NCI-H2196 treated with DMSO at 0.1 percent for 48 hours (cell line): ENCODE data around the gene MAL.

Experiments
- DNase-seq: peaks from one replicate; lab custom pipeline; 2025; ENCODE audit not compliant: unreplicated experiment; lab: John Stamatoyannopoulos, UW

The MAL gene

DNA sequence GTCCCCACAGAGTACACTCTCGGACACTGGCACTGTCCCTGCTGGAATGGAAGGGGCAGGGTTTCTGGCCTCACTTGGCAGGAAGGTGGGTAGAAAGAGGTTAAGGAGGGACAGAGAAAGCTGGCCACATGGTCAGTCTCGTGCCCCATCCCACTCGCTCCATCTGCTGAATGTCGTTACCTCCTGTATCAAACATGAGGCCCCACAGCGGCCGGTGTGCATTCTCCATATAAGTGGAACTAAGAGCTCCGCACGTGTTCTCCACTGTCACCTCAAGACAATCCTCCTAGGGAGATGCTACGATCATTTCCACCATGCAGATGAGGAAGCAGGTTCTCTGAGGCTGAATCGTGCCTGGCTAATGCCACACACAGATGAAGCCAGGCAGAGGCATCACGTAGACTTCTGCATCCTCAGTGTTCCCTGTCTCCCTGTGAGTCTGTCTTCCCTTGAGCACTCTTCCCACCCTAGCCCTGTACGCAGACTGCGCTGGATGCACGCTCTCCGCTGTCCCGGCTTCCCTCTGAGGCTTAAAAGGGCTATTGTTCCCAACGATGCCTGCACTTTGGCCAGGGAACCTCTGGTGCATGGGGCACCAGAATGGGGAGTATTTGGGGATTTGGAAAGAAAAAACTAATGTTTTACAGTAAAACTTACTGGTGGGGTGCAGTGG, 35.1 kb downstream of the MAL start:
- DNase-seq = no peak

DNA sequence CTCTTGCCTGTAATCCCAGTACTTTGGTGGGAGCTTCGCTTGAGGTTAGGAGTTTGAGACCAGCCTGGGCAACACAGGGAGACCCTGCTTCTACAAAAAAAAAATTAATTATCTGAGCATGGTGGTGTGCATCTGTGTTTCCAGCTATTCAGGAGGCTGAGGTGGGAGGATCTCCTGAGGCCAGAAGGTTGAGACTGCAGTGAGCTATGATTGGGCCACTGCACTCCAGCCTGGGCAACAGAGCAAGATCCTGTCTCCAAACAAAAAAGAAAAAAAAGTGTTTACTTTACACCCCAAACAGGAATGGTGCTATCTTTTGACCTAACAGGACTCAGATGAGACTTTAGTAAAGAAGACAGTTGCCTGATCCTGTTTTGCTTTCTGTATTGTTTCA, 35.6 kb downstream of the MAL start:
- DNase-seq = no peak

DNA sequence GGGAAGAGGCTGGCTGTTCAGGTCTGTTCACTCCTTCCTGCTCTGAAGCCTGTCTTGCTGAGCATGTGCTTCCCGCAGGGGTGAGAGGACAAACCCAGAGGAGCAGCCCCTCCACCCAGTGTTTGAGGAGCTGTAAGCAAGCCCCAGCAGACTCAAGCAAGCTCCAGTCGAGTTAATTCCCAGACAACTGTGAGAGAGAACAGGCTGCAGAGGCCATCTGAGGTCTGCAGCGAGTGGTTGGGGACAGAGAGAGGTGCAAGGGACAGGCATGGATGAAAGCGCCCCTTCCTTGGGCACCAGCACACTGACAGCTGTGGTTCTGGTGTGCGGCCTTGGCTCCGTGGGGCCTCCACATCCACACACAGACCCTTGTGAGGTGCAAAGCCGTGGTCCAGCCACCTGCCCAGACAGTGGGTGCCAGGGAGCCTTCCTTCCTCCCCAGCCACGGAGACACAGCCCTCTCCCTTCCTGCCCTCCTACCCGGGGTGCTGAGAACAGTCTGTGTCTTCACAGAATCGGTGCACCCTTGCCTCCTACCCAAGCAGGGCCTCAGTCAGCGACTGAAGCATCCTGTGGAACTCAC, 36.2 kb downstream of the MAL start:
- DNase-seq = no peak

DNA sequence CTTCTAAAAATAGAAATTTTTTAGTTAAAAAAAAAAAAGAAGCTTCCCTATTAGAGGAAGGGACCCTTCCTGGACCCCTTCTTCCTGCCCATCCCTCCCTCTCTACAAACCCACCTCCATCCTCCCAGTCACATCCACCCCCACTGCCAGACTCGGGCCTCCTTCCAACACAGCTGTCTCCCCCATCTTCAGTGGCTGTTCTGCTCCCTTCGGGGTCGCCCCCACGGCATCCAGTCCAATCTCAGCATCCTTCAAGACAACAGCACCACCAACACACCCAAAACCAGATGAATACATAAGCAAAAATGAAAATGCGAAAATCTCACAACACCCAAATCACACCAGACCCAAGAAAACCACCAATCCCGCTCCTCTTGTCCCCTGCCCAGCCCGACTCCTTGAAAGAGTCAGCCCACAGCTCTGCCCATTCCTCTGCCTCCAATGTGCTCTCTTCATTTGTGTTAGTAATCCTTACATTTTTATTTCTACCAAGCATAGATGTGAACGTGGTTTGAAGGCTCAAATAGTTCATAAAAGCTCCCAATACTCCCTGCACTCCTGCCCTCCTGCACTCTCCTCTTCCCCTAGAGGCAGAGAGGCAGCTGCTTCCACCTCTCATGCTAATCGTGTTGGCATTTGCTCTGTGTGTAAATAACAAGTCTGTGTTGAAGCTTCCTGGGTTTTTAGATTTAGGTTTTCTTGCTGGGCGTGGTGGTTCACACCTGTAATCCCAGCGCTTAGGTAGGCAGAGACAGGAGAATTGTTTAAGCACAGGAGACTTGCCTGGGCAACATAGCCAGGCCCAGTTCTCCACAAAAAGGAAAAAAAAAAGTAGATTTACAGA, 37.0 kb downstream of the MAL start:
- DNase-seq = no peak

DNA sequence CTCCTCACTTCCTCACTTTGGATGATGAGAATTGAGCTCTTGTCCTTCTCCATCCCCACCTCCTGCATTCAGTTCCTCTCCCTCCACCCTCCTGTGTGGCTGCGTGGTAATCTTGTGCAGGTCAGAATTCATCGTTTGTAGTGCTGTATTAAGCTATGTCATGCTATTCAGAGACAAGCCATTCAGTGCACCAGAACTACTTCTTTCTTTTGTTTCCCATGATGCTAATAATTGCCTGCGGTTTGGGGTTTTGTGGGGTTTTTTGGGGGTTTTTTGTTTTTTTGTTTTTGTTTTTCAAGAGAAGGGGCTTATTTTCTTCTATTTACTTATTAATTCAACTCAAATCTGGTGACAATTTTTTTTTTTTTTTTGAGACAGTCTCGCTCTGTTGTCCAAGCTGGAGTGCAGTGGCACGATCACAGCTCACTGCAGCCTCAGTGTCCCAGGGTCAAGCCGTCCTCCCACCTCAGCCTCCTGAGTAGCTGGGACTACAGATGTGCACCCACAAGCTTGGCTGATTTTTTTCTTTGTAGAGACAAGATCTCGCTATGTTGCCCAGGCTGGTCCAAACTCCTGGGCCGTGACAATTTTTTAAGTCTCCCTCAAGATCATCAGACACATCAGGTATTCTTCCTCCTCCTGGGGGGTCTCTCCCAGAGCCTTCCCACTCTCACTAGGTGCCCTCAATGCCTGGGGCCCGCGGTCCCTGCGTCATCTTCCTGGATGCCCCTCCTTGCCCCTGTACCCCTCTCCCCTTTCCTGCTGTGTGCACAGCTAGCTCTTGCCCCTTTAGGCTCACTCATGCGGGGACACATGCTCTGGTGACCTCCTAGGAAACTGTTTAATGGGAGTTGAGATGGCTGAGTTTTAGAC, 37.8 kb downstream of the MAL start:
- DNase-seq = no peak

DNA sequence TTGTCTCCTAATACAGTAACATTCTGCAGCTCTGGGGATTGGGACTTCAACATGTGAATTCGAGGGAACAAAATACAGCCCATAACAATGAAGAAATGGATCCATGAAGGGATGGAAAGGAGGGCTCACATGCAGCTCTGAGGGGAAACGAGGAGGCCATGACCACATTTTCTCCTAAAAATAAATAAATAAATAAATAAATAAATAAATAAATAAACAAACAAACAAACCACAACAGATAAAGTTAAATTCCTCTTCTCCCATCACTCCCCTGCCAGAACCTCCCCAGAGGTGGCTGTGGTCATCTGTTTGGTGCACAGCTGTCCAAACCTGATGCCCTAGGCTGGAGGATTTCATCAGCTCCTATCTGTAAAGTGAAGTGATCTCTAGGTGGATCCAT, 42.7 kb downstream of the MAL start:
- DNase-seq = no peak

DNA sequence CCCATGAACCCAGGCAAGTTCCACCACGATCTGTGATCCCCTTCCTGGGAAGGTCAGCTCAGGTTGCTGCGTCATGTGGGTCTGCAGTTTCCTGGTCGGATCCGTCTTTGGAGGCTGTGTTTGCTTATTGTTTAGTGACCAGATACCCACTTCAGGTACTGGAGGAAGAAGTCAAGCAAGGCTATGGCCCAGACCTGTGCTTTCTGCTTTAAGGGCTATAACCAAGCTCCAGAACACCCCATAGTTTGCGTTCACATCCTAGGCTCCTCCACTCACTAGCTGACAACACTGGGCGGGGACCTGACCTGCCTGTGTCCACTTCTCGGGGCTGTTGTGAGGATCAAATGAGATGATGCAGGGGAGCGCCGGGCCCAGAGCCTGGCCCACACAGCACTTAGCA, 44.0 kb downstream of the MAL start:
- no peak for DNase-seq

DNA sequence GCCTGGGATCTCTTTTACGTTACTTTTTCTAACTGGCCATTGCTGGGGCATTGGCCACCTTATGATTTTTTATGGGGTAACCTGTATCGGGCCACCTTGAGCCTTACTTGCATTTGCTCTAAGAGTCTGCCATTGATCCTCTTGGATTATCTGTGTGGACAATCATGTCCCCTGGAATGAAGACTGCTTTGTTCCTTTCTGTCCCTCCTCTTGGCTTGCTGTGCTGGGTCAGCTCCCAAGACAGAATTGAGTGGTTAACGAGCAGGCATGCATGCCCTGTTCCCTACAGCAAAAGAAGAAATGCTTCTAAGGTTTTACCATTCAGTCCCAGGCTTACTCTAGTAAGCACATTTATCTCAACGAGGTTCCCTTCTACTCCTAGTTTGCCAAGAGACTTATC, 46.3 kb downstream of the MAL start:
- DNase-seq = no peak

DNA sequence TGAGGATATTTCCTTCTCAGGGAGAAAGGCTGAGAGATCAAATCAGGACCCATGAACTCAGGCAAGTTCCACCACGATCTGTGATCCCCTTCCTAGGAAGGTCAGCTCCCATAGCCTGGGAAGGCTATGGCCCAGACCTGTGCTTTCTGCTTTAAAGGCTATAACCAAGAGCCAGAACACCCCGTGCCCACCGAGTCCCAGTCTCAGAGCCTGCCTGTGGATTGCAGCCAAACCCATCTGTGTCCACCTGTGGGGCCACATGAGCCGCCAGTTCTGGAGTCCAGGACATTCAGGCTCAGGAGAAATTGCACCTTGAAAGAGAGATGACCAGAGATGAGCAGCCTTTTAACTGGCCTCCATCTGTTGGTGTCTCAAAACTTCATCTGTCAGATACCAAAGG, 46.9 kb downstream of the MAL start:
- no peak for DNase-seq

DNA sequence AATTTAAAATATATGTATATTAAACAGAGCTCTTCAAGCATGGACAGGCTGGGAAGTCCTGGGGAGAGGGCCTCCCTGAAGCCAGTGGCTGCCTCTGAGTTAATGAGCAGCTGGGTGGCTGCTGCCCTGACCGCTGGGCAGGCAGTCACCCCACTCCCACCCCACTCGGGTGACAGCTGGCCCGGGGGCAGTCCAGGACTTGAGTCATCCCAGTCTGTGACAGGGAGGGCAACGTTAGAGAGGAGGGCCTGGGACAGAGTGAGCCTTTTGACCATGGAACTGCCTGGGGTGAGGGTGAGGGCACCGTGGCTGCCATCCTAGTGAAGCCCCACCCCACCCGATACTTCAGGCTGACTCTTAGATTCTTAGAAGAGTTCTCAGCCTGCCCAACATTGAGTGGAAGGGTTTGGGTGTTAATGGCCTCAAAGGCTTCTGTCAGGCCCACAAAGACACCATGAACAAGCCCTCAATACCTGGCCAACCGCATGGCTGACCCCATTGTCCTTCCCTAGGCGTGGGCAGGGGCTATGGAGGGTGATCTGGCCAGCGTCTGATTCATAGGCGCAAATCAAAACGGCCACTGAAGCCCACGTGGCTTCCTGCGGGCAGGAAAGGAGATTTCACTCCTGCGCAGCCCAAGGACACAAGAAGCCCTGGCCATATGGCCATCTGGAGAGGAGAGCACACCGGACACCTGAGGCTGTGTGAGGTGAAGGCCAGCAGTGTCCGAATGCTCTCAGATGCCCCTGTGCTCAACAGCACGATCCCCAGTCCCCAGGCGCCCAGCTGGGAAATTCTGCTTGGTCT, 48.6 kb downstream of the MAL start:
- no peak for DNase-seq

DNA sequence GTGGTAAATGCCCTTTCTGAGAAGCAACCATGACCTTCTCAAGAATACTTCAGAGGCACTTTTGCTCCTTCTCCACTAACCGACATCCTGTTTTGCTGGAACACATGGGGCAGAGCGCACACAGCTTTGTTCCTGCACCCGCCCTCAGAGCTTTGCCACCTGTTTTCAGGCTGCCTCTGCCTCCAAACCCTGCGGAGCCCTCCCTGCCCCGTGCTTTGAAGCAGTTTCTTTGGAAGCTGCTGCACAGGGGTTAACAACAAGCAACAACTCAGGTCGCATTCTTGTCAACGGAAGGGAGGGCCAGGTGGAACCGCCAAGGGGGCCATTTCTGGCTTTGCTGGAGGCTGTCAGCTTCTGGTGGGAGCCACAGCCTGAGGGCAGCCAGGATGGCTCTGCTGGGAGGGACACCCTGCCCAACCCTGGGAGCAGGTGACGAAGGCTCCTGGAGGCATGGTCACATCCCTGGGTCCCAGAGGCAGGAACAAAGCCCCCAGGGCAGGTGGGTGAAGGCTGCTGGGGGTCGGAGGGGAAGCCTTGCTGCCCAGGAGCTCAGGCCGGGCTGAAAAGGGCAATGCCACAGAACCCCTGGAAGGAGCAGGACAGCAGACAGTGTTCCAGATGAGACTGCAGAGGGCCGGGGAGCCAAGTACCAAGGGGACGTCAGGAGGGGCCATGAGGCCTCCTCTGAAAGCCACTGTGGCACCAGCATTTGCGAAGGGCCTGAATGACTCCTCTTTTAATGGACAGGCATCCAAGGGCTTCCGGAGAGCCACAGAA, 49.3 kb downstream of the MAL start:
- no peak for DNase-seq

DNA sequence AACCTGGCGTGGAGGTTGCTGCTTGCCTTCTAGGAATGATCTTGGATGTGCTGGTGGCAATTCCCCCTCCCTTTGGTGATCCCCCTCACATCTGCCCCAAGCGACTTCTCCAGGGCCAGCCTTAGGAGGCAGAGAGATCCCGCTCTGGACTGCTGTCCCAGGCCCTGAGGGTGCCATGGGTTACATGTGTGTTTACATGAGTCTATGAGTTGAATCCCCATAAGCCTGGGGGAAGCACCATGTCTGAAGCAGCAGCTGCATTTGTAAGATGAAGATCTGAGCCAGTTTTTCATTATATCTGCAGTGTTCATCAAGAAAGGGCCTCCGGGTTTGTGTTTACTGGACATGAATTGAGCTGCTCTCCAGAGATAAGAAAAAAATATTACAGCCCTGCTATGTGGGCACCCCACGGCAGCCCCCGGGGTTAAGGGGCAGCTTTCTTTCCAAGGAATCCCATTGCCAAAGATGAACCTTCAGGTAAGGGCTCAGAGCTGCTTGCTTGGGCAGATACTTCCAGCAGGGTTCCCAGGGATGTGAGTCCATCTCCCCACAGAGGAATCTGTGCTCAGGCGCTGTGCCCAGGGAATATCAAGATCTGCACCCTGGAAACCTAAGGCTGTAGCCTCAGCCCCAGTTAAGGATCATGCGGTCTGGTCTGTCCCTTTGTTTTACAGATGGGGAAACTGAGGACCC, 50.1 kb downstream of the MAL start:
- DNase-seq = no peak

DNA sequence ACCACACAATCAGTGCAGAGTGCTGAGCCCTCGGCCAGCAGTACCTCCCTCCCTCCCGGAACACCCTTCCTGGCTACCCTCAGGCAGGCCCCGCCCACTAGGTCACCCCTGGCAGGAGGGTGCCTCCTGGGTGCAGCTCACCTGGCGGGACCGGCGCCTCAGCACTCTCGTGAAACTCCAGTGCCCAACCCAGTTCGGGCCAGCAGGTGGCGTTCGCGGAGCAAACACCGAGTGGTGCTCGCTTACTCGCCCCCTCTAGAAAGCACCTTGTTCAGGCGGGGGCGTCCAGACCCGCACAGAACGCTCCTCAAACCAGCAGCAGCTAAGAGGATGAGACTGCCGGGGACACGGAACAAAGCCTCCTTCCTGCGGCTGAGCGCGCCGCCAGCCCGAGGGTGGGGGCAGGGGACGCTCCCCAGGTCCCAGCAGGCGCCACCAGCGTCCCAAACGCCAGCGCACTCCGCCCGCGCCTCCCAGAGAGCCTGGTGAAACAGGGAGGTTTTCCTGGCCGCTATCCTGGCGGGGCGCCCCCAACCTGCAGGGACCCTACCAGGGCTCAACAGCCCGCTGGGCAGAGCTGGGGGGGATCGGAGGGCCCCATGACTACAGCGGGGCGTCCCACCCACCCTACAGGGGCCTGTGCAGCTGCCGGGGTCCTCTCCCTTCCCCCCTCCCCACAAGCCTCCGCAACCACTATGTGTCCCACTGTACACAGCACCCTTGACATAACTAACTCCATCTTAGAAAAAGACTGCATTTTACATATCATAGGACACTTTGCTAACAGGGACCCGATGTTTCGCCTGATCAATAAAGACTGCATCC, 51.4 kb downstream of the MAL start:
- peak; percentile 84 for DNase-seq

DNA sequence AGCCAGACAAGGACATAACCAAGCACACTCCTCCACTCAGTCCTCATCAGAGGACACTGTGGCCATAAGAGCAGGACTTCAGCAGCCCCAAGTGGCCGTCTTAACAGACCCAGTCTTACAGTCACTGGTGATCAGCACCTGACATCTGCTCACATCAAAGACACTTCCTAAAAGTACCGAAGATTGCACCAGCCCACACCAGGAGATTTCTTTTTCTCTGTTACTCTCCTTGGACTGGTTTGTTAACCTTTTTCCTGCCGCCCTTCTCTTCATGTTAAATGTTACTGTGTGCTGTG, 52.0 kb downstream of the MAL start:
- DNase-seq = no peak

DNA sequence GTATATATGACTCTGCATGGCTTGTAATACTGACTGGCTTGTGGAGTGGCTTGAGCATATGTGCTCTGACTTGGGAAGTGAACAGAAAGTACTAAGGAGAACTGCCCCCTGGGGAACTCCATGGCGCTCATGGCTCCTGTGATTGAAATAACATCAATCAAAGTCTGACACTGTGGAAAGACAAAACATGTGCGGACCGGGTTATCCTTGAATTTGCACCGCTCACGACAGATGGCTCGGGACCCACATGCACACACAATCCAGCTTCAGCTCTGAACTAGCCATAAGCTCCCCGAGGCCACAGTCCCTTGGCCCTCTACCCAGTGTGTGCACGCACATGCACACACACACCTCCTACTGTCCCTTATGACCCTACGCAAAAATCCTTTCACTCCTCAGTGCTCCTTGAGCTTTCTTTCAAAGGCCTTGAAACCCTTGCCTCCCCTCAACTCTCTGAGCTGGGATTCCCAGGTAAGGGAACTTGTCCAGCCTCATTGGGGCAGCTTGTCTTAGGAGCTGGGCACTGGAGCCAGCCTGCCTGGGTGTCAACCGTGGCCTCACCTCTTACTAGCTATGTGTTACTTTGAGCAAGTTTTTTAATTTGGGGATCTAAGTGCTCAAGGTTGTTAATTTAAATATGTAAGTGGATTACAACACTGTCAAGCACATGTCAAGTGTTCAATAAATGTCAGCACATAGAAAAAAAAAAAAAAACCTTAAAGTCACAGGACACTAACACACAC, 52.5 kb downstream of the MAL start:
- DNase-seq = no peak

DNA sequence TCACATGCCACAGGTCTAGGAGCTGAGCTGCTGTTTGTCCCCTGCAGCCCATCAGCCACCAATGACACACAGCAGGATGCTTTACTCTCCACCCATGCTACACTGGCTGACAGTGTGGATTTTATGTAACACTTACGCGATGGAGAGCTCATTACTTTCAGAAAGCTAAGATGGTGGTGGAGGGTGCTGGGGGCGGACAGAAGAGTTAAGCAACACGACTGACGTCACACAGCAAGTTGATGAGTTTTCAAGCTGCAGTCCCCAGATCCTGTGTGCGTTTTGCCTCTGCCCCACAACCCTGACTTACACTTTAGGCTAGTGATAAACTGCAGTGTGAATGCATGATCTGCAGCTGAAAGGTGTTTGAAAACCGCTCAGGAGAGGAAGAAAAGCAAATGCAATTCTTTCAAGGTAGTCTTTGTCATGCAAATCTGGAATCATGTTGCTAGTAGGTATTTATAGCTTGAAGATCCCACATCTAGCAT, 53.7 kb downstream of the MAL start:
- DNase-seq = no peak

DNA sequence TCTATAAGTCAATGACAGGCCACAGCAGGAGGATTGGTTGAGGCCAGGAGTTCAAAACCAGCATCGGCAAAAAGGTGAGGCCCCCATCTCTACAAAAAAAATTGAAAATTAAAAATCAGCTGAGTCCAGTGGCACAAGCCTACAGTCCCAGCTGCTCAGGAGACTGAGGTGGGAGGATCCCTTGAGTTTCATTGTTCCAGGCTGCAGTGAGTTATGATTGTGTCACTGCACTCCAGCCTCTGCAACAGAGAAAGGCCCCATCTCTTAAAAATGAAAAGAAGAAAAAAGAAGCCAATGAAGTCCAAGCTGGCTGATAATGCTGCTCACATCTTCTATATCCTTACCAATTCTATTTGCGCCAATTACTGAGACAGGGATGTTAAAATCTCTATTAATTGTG, 57.0 kb downstream of the MAL start:
- no peak for DNase-seq

DNA sequence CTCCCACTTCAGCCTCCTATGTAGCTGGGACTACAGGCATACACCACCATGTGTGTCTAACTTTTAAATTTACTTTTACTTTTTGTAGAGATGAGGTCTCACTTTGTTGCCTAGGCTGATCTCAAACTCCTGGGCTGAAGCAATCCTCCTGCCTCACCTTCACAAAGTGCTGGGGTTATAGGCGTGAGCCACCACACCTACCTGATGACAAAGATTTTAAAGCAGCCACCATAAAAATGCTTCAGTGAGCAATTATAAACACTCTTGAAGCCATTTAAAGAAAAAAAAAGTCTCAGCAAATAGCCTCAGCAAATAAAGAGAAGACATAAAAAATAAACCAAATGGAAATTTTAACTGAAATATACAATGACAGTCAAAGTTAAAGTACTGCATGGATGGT, 60.5 kb downstream of the MAL start:
- no peak for DNase-seq
